ENCODE results near the gene PDE9A.

- TF ChIP-seq EP300 (IDR thresholded peaks at IDR 0.05) (no peak), CTCF (IDR thresholded peaks at IDR 0.05) (no peak)
Measured at GRCh38 chr21:42663860-42664535, 10.6 kb downstream of the PDE9A start.
